ENCODE measurements around the gene HTRA1. TPM values are rescaled to one million over a fixed set of nuclear protein-coding genes. Genes with fewer than 3 reads are reported as not detected.

The HTRA1 gene
- total RNA-seq, 1 experiment from 2014 or later: 1,894 TPM

- DNase-seq (ENCODE audit: low read depth): no peak
Measured at GRCh38 chr10:122454603-122455080, 6.7 kb upstream of the HTRA1 start, which contains the start of gene ARMS2. TSS of gene ARMS2 (plus strand) at chr10:122454653. CDS start at chr10:122454728, 75 bp downstream.

GRCh38 chr10:122455376-122456079 is 5.8 kb upstream of the HTRA1 start:
- no peak for DNase-seq (ENCODE audit: low read depth)

- no peak for DNase-seq (ENCODE audit: low read depth)
Measured at GRCh38 chr10:122457934-122458333, 3.4 kb upstream of the HTRA1 start.

- DNase-seq (ENCODE audit: low read depth): no peak
Measured at GRCh38 chr10:122458693-122459092, 2.7 kb upstream of the HTRA1 start.

- DNase-seq (ENCODE audit: low read depth): peak; percentile 72
Measured at GRCh38 chr10:122459561-122460273, 1.6 kb upstream of the HTRA1 start.

- DNase-seq (ENCODE audit: low read depth): no peak
Measured at GRCh38 chr10:122460891-122461293, 461 bp upstream of the HTRA1 start.

GRCh38 chr10:122461729-122462532 is 578 bp downstream of the HTRA1 start:
- no peak for DNase-seq (ENCODE audit: low read depth)

- peak; percentile 47 for DNase-seq (ENCODE audit: low read depth)
Measured at GRCh38 chr10:122462533-122463465, 1.4 kb downstream of the HTRA1 start.

GRCh38 chr10:122463466-122464249 is 2.3 kb downstream of the HTRA1 start:
- peak; percentile 39 for DNase-seq (ENCODE audit: low read depth)

GRCh38 chr10:122464250-122464510 is 2.8 kb downstream of the HTRA1 start:
- no peak for DNase-seq (ENCODE audit: low read depth)

- DNase-seq (ENCODE audit: low read depth): no peak
Measured at GRCh38 chr10:122464586-122464985, 3.2 kb downstream of the HTRA1 start.

- DNase-seq (ENCODE audit: low read depth): no peak
Measured at GRCh38 chr10:122465401-122466040, 4.2 kb downstream of the HTRA1 start.

- no peak for DNase-seq (ENCODE audit: low read depth)
Measured at GRCh38 chr10:122466951-122467381, 5.6 kb downstream of the HTRA1 start.

GRCh38 chr10:122467701-122468100 is 6.3 kb downstream of the HTRA1 start:
- DNase-seq (ENCODE audit: low read depth): no peak

GRCh38 chr10:122468307-122468925 is 7.1 kb downstream of the HTRA1 start:
- DNase-seq (ENCODE audit: low read depth): no peak

GRCh38 chr10:122468926-122469781 is 7.8 kb downstream of the HTRA1 start:
- peak; percentile 100 for DNase-seq (ENCODE audit: low read depth)

GRCh38 chr10:122469848-122470247 is 8.5 kb downstream of the HTRA1 start:
- DNase-seq (ENCODE audit: low read depth): no peak

- peak; percentile 71 for DNase-seq (ENCODE audit: low read depth)
Measured at GRCh38 chr10:122471531-122472177, 10.3 kb downstream of the HTRA1 start.
